ENCODE measurements around the gene RAB1B. TPM values are rescaled to one million over a fixed set of nuclear protein-coding genes. Genes with fewer than 3 reads are reported as not detected.

The RAB1B gene
- total RNA-seq, 2 experiments from 2014 or later, result 118 to 124 TPM

- no peak overlapping the region for H3K4me3 Mint-ChIP-seq
These were observed 5.7 kb upstream of the RAB1B start for GRCh38 chr11:66262696-66263095.

GRCh38 chr11:66263231-66263630 is 5.2 kb upstream of the RAB1B start:
- H3K27me3 Mint-ChIP-seq, result no peaks in the 10 kb centered on the region
- H3K27ac Mint-ChIP-seq, result no peak overlapping the region
- intact Hi-C loops (cut with micrococcal nuclease), result no loop called here
- H3K4me1 Mint-ChIP-seq (ENCODE audit: low read depth), result peaks cover 31% of the 10 kb centered on the region
- H3K36me3 Mint-ChIP-seq, result peaks cover 25% of the 10 kb centered on the region
- CTCF ChIA-PET, result interaction anchor here (0.6 to 1.1 kb wide), 3 partner anchors 26 to 527 kb away, joined by 3 to 4 read pairs (median 3); partner anchors contain the start of gene YIF1A
- H3K9me3 Mint-ChIP-seq, result no peaks in the 10 kb centered on the region
- POLR2A ChIA-PET, result interaction anchor here (1.4 kb wide), 1 partner anchor 11 kb away, joined by 3 read pairs; no protein-coding TSS in a partner anchor
- no peak overlapping the region for H3K4me3 Mint-ChIP-seq
- DNase-seq, result no peak

More at GRCh38 chr11:66262696-66263095, 5.7 kb upstream of the RAB1B start:
- Mint-ChIP-seq H3K27ac (no peak overlapping the region), H3K9me3 (no peaks in the 10 kb centered on the region), H3K27me3 (no peaks in the 10 kb centered on the region), H3K36me3 (peaks cover 25% of the 10 kb centered on the region), H3K4me1 (ENCODE audit: low read depth) (peaks cover 25% of the 10 kb centered on the region)
- ChIA-PET CTCF (interaction anchor here (0.6 to 1.1 kb wide), 2 partner anchors 41 to 167 kb away, joined by 4 to 5 read pairs; no protein-coding TSS in a partner anchor), POLR2A (interaction anchor here (1.4 kb wide), 1 partner anchor 10 kb away, joined by 3 read pairs; no protein-coding TSS in a partner anchor)
- intact Hi-C loops (cut with micrococcal nuclease), result no loop called here
- DNase-seq, result no peak

- CTCF ChIA-PET, result interaction anchor here (0.6 to 1.1 kb wide), 3 partner anchors 25 to 527 kb away, joined by 3 to 4 read pairs (median 3); partner anchors contain the start of gene YIF1A
- Mint-ChIP-seq H3K27me3 (no peaks in the 10 kb centered on the region), H3K27ac (no peak overlapping the region), H3K36me3 (peaks cover 25% of the 10 kb centered on the region), H3K9me3 (no peaks in the 10 kb centered on the region), H3K4me1 (ENCODE audit: low read depth) (peaks cover 27% of the 10 kb centered on the region), H3K4me3 (no peak overlapping the region)
- POLR2A ChIA-PET, result interaction anchor here (1.4 kb wide), 1 partner anchor 12 kb away, joined by 3 read pairs; no protein-coding TSS in a partner anchor
- intact Hi-C loops (cut with micrococcal nuclease), result no loop called here
- no peak for DNase-seq
These were observed 4.7 kb upstream of the RAB1B start for GRCh38 chr11:66263785-66264184.

GRCh38 chr11:66264383-66264782 is 4.1 kb upstream of the RAB1B start:
- Mint-ChIP-seq H3K4me1 (ENCODE audit: low read depth) (peaks cover 23% of the 10 kb centered on the region), H3K9me3 (no peaks in the 10 kb centered on the region), H3K36me3 (peaks cover 24% of the 10 kb centered on the region), H3K27ac (no peak overlapping the region), H3K4me3 (no peak overlapping the region), H3K27me3 (no peaks in the 10 kb centered on the region)
- ChIA-PET POLR2A (no interaction called here), CTCF (interaction anchor here (1.1 kb wide), 1 partner anchor 24 kb away, joined by 3 read pairs; the partner anchor contains the start of gene YIF1A)
- intact Hi-C loops (cut with micrococcal nuclease), result no loop called here
- DNase-seq, result no peak

- DNase-seq, result peak; percentile 59
- Mint-ChIP-seq H3K4me1 (ENCODE audit: low read depth) (peaks cover 24% of the 10 kb centered on the region), H3K27me3 (no peaks in the 10 kb centered on the region), H3K36me3 (peaks cover 21% of the 10 kb centered on the region), H3K27ac (no peak overlapping the region), H3K4me3 (no peak overlapping the region), H3K9me3 (no peaks in the 10 kb centered on the region)
- intact Hi-C loops (cut with micrococcal nuclease), result loop anchor here (5.0 kb wide), 2 partner anchors 138 to 213 kb away; partner anchors contain the start of gene SF3B2
- ChIA-PET CTCF (interaction anchor here (0.8 to 1.3 kb wide), 4 partner anchors 10 to 43 kb away, joined by 3 to 5 read pairs (median 3); no protein-coding TSS in a partner anchor), POLR2A (no interaction called here)
These were observed 3.5 kb upstream of the RAB1B start for GRCh38 chr11:66264914-66265313.

- intact Hi-C loops (cut with micrococcal nuclease), result loop anchor here (5.0 kb wide), 2 partner anchors 138 to 213 kb away; partner anchors contain the start of gene SF3B2
- Mint-ChIP-seq H3K4me3 (no peak overlapping the region), H3K36me3 (peaks cover 20% of the 10 kb centered on the region), H3K27me3 (no peaks in the 10 kb centered on the region), H3K9me3 (no peaks in the 10 kb centered on the region), H3K27ac (no peak overlapping the region), H3K4me1 (ENCODE audit: low read depth) (peaks cover 27% of the 10 kb centered on the region)
- CTCF ChIA-PET, result interaction anchor here (0.8 to 2.5 kb wide), 5 partner anchors 11 to 44 kb away, joined by 3 to 13 read pairs (median 3); no protein-coding TSS in a partner anchor
- POLR2A ChIA-PET, result no interaction called here
- DNase-seq, result no peak
These were observed 2.7 kb upstream of the RAB1B start for GRCh38 chr11:66265531-66266377.

- Mint-ChIP-seq H3K4me3 (no peak overlapping the region), H3K4me1 (ENCODE audit: low read depth) (peaks cover 28% of the 10 kb centered on the region), H3K27ac (no peak overlapping the region), H3K36me3 (peaks cover 22% of the 10 kb centered on the region), H3K27me3 (no peaks in the 10 kb centered on the region), H3K9me3 (no peaks in the 10 kb centered on the region)
- ChIA-PET CTCF (interaction anchor here (0.5 to 2.5 kb wide), 3 partner anchors 16 to 560 kb away, joined by 3 to 13 read pairs (median 3); no protein-coding TSS in a partner anchor), POLR2A (no interaction called here)
- no peak for DNase-seq
- intact Hi-C loops (cut with micrococcal nuclease), result loop anchor here (1.0 to 5.0 kb wide), 3 partner anchors 44 to 214 kb away; partner anchors contain the start of gene SF3B2
These were observed 1.9 kb upstream of the RAB1B start for GRCh38 chr11:66266378-66267038.

- DNase-seq, result no peak
- H3K4me1 Mint-ChIP-seq (ENCODE audit: low read depth), result peaks cover 28% of the 10 kb centered on the region
- ChIA-PET POLR2A (interaction anchor here (1.1 to 2.4 kb wide), 4 partner anchors 10 to 45 kb away, joined by 5 to 17 read pairs (median 8); partner anchors contain the start of gene YIF1A), CTCF (interaction anchor here (0.5 to 4.2 kb wide), 3 partner anchors 16 to 561 kb away, joined by 3 to 22 read pairs (median 13); no protein-coding TSS in a partner anchor)
- peak overlapping the region; percentile 60 for H3K4me3 Mint-ChIP-seq
- no peaks in the 10 kb centered on the region for H3K27me3 Mint-ChIP-seq
- H3K9me3 Mint-ChIP-seq, result no peaks in the 10 kb centered on the region
- intact Hi-C loops (cut with micrococcal nuclease), result loop anchor here (1.0 to 5.0 kb wide), 3 partner anchors 45 to 215 kb away; partner anchors contain the start of gene SF3B2
- H3K27ac Mint-ChIP-seq, result peak overlapping the region; percentile 51
- H3K36me3 Mint-ChIP-seq, result peaks cover 22% of the 10 kb centered on the region
These were observed 1.4 kb upstream of the RAB1B start for GRCh38 chr11:66267039-66267378.

- peaks cover 21% of the 10 kb centered on the region for H3K36me3 Mint-ChIP-seq
- H3K27me3 Mint-ChIP-seq, result no peaks in the 10 kb centered on the region
- H3K4me3 Mint-ChIP-seq, result peak overlapping the region; percentile 86
- ChIA-PET CTCF (interaction anchor here (0.8 to 4.2 kb wide), 5 partner anchors 12 to 45 kb away, joined by 3 to 22 read pairs (median 4); partner anchors contain the start of gene YIF1A), POLR2A (interaction anchor here (0.9 to 2.4 kb wide), 5 partner anchors 10 to 216 kb away, joined by 3 to 17 read pairs (median 6); partner anchors contain the start of genes SF3B2 and YIF1A)
- H3K27ac Mint-ChIP-seq, result peak overlapping the region; percentile 90
- H3K4me1 Mint-ChIP-seq (ENCODE audit: low read depth), result peaks cover 31% of the 10 kb centered on the region
- no peaks in the 10 kb centered on the region for H3K9me3 Mint-ChIP-seq
- peak; percentile 93 for DNase-seq
- intact Hi-C loops (cut with micrococcal nuclease), result loop anchor here (1.0 to 5.0 kb wide), 8 partner anchors 15 to 408 kb away; partner anchors contain the start of genes BRMS1, SF3B2 and YIF1A
These were observed 828 bp upstream of the RAB1B start for GRCh38 chr11:66267379-66268243.

- intact Hi-C loops (cut with micrococcal nuclease), result loop anchor here (1.0 to 5.0 kb wide), 7 partner anchors 13 to 410 kb away; partner anchors contain the start of genes BRMS1, SF3B2 and YIF1A
- no peaks in the 10 kb centered on the region for H3K9me3 Mint-ChIP-seq
- ChIA-PET CTCF (interaction anchor here (4.2 kb wide), 1 partner anchor 13 kb away, joined by 22 read pairs; no protein-coding TSS in a partner anchor), POLR2A (interaction anchor here (2.4 kb wide), 1 partner anchor 19 kb away, joined by 17 read pairs; the partner anchor contains the start of gene YIF1A)
- peak; percentile 34 for DNase-seq
- H3K36me3 Mint-ChIP-seq, result peaks cover 29% of the 10 kb centered on the region
- H3K27me3 Mint-ChIP-seq, result no peaks in the 10 kb centered on the region
- peak overlapping the region; percentile 90 for H3K27ac Mint-ChIP-seq
- peak overlapping the region; percentile 86 for H3K4me3 Mint-ChIP-seq
- H3K4me1 Mint-ChIP-seq (ENCODE audit: low read depth), result peaks cover 32% of the 10 kb centered on the region
These were observed 790 bp downstream of the RAB1B start for GRCh38 chr11:66268952-66269905.
